HT1080 (cell line): ENCODE measurements around the gene ZNF605. TPM values are rescaled to one million over a fixed set of nuclear protein-coding genes. Genes with fewer than 3 reads are reported as not detected.
A peak's percentile ranks its signal among the peaks of the same experiment; 100 is the strongest.
"Not testable (repeated sequence)": the region's sequence is repeated elsewhere in the genome, so short reads cannot be mapped to it uniquely, and the experiment has no call there.

Experiments used
- DNase-seq: peaks from one replicate; pipeline ENCODE4 v3.0.0-alpha.2; 2015; ENCODE audit warnings: low read depth
- polyA plus RNA-seq, 2 experiments: library from polyadenylated mRNA; depleted of rRNA; stranded (reverse); fragments of >200 nt; gene quantifications; 2 replicates each; pipeline ENCODE4 v1.2.3, GENCODE V29; 2015
- total RNA-seq: library from RNA; depleted of rRNA; stranded (reverse); fragments of >200 nt; shearing (Covaris generic); gene quantifications from 2 replicates; pipeline ENCODE4 v1.2.3, GENCODE V29; 2014; rRNA removed

Gene ZNF605
- total RNA-seq: 4.4 and 5.5 TPM in 2 replicates
- polyA plus RNA-seq (2015; cell fraction: cytosol; rRNA removed): 1.3 and 1.9 TPM in 2 replicates
- 7.9 and 9.6 TPM in 2 replicates for polyA plus RNA-seq (2015; cell fraction: nucleus; rRNA removed)

DNA sequence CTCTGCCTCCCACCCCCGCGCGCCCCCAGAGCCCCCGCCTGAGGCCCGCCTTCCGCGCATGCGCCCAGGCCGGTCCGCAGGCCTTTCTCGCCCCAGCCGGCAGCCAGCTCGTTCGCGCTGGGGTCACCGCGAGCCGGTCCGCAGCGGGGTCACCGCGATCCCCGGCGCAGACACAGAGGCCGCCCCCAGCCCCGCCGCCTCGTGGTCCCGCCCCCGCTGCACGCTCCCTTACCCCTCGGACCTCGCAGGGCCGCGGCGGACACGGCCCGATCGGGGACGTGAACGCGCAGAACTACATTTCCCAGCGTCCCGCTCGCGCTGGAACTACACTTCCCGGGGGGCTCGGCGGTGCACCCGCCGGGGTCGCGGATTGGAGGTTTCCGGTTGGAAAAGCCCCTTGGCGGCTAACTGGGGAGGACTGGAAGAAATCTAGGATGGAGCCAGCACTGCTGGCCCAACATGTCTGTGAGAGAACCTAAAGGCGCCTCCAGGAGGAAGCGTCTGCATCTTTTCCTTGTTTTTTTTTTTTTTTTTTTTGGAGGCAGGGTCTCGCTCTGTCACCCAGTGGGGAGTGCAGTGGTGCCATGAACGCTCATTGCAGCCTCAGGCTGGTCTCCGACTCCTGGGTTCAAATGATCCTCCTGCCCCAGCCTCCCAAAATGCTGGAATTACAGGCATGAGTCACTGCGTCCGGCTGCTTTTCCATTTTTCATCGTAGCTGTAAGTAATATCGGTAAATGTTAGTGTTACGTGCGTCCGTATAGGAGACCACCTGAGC, at the start of gene ZNF605:
Gene ZNF605 (minus strand): TSS at position 296 of the 778 bp plus-strand sequence. CDS start 10,671 bp downstream, outside the sequence.
- peak; percentile 77 for DNase-seq

DNA sequence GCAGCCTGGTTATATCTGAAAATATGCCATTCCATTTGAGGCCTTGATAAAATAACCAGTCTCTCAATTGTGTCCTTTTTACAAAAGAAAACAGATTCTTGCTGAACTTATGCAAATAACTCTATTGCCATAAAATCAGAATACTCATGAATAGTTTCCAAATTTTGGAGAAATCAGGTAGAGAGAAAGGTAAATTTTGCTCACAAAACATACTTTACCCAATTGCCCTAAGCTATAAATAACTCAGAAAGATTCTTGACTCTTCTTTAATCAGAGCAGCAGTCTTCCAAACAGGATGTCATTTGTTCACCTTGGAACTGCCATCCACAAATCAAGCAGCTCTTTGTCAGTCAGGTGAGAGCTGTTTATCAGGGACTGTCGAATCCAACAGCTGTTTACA, 42.6 kb upstream of the ZNF605 start:
- no peak for DNase-seq

GRCh38 chr12:132986885-132987225, 30.7 kb upstream of the ZNF605 start:
- peak; percentile 2 for DNase-seq

- DNase-seq: peak; percentile 94
Measured at GRCh38 chr12:132986001-132986884, 30.1 kb upstream of the ZNF605 start, which contains the start of gene ZNF26. Gene ZNF26, plus strand, starts transcription at chr12:132986367. Its CDS starts 474 bp downstream, at chr12:132986841.

GRCh38 chr12:132976870-132977269, 20.8 kb upstream of the ZNF605 start:
- DNase-seq: peak; percentile 37

- no peak for DNase-seq
Measured at GRCh38 chr12:132972374-132972773, 16.3 kb upstream of the ZNF605 start.

GRCh38 chr12:132967736-132968135, 11.6 kb upstream of the ZNF605 start:
- no peak for DNase-seq

- no peak for DNase-seq
Measured at GRCh38 chr12:132966676-132967415, 10.7 kb upstream of the ZNF605 start.

GRCh38 chr12:132965796-132966195, 9.7 kb upstream of the ZNF605 start:
- no peak for DNase-seq

- not testable (repeated sequence) for DNase-seq
Measured at GRCh38 chr12:132963947-132964346, 7.8 kb upstream of the ZNF605 start.

DNA sequence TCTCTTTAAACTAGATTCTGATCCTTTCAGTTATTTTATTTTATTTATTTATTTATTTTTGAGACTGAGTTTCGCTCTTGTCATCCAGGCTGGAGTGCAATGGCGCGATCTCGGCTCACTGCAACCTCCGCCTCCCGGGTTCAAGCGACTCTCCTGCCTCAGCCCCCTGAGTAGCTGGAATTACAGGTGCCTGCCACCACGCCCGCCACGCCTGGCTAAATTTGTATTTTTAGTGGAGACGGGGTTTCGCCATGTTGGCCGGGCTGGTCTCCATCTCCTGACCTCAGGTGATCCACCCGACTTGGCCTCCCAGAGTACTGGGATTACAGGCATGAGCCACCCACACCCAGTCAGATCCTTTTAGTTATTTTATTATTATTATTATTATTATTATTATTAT, 5.7 kb upstream of the ZNF605 start:
- DNase-seq: not testable (repeated sequence)

DNA sequence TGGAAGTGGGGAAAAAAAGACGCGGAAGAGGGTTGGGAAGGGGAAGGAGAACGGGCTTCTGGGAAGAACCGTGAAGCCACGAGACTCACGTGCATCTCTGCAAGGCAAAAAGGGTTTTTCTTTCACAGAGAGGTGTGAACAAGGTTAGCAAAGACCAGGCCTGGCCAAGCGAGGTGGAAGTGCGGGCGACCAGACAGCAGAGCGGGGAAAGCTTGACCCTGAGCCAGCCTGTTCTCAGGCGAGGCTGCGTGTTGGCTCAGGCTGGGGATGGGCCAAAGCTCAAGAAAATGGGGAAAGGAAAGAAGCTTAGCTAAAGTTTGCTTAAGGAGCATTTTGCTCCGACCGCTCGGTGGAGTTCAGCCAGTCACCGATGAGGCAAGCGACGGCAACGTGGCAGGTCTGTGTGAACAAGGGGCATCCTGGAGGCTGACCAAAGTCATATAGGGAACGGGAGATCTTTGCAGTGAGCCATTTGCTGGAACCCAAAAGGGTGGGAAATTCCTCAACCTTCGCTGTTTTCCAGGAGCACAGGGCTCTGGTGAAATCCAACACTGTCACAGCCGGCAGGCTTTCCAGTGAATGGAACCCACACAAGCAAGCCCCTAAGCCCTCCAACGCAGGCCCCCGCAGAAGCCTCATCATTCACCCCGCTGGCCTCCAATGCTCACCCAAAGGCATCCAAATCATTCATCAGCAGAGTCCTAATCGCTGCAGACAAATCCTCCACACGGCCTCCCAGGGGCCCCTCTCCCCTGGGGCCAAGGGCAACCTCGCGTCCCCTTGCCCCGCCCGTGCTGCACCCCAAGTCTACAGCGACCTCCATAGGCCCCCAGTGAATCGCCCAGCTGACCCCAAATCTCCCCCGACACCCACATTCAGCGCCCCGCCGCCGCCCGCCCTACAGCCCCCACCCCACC, 754 bp downstream of the ZNF605 start:
- no peak for DNase-seq

DNA sequence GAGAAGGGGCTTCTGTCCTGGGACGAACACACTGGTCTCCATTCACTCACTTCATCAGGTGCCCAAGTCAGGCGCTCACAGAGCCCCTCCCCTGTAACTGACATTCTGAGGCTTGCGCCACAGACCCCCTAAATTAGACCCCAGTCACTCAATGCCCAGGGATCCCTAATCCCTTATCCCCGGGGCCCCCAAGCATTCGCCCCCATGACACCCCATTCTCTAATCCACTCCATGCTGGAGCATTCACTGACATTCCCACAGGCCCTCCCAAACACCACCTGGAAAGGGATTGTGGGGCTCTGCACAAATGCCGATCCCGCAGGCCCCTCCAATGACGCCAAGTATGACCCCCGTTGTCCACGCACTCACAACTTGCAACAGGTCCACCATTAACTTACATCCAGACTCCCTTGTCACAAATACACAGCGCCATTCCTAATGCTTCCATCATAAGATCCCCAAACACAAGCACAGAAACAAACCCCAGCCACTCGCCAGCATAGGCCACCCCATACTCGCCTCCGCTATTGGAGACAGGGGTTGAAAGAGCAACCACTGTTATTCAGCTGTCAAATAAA, 1.5 kb downstream of the ZNF605 start:
- no peak for DNase-seq

DNA sequence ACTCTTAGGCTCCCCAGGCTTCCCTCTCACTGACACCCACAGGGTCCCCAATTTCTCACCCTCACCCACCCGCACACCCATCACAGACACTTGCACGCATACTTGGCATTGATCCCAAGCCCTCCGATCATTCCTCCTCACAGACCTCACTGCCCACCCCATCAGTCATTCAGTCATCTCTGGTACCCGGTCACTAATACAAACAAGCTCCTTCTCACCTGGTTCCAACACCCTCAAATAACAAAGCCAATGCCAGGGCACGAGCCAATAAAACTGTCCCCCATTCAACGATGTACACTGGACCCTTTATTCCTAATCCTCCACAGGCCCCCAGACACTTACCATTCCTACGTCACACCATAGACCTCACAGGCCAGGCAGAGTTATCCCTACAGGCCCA, 2.3 kb downstream of the ZNF605 start:
- no peak for DNase-seq

- DNase-seq: no peak
Measured at GRCh38 chr12:132953163-132953425, 3.0 kb downstream of the ZNF605 start.

DNA sequence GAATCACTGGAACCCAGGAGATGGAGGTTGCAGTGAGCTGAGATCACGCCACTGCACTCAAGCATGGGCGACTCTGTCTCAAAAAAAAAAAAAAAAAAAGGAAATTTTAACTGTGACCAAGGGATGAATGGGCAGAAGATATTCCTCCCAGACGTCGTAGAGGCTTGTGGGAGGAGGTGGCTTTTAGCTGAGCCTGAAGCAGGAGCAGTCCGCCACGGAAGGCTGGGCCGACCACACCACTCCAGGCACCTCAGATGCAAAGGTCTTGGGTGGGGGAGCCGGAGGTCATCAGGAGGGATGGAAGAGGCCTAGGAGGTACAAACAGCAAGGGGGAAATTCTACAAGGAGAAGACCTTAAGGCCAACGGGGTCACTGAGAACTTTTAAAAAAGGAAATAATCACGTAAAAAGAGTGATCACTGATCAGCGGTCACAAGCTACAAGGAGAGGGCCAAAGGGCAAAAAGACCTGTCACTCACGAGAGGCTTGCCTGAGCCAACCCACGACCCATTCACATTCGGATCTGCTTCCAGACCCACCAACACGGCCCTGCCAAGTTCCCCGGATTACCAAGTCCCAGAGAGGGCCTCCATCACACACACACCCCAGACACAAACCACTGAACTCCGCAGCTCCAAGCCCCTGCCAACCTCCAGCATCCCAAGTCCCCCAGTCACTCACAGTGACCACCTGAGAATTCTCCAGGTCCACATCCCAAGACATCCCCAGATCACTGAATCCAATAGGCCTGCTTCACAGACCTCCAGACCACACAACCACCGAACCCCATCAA, 3.5 kb downstream of the ZNF605 start:
- no peak for DNase-seq

DNA sequence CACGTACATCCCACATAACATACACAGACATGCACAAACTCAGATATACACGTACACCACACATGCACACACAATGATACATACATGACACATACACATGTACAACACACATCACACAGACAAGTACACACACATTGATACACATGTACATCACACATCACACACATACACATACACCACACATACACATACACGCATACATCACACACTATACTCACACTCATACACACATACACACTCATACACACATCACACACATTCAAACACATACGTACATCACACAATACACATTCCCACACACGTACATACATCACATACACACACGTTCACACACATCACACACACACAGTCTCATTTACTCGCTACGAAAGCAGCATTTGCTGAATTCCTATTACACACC, 4.5 kb downstream of the ZNF605 start:
- DNase-seq: no peak

GRCh38 chr12:132950844-132951535, 5.1 kb downstream of the ZNF605 start:
- no peak for DNase-seq
